ENCODE results near the gene CNTLN. TPM values are rescaled to one million over a fixed set of nuclear protein-coding genes. Genes with fewer than 3 reads are reported as not detected.

The CNTLN gene
- total RNA-seq, 3 donors from 2014 or later = 13.6 to 19.7 (median 14.6) TPM

DNA sequence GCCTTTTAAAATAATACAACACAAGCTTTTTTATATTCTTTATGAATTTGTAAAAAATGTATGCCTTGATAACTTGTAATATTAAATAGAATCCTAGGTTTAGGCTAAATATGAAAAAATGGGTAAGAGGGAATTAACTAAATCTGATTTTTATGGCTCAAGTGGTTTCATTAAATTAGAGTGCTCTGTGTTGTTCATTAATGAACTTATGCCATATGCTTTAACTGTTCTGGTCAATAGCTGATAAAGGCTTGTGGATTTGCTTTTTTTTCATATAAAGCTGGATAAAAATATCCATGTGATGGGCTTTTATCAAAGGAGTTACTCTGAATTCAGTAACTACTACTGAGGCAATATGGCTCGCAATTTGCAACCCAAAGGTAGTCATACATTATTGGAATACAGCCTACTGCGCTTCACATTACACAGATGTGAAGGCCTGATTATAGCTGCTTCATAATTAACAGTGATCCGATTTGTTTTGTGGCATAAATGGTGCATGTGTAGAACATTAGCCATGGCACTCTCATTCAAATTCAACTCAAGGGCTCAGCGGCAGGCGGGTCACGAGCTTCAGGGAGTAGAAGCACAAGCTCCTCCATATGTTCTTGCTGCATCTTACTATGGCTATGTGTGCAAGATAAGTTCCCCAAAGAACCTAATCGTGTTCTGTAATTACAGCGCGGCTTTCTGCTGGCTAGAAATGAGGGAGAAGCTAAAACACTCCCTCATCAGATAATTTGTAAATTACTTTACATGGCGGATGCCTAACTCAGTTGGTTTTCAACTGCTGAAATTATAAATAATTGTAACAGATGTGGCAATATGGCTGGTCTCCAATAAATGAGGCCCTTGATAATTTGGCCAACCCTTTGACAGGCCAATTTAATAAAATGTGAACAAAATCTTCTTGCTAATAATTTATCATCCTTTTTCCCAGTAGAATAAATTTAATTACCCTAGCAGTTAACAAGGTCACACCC is 188.3 kb downstream of the CNTLN start:
- TF ChIP-seq POLR2A (IDR thresholded peaks at IDR 0.05) = no peak
- no peak for TF ChIP-seq POLR2AphosphoS5 (IDR thresholded peaks at IDR 0.05)
- TF ChIP-seq, protein P1, sequence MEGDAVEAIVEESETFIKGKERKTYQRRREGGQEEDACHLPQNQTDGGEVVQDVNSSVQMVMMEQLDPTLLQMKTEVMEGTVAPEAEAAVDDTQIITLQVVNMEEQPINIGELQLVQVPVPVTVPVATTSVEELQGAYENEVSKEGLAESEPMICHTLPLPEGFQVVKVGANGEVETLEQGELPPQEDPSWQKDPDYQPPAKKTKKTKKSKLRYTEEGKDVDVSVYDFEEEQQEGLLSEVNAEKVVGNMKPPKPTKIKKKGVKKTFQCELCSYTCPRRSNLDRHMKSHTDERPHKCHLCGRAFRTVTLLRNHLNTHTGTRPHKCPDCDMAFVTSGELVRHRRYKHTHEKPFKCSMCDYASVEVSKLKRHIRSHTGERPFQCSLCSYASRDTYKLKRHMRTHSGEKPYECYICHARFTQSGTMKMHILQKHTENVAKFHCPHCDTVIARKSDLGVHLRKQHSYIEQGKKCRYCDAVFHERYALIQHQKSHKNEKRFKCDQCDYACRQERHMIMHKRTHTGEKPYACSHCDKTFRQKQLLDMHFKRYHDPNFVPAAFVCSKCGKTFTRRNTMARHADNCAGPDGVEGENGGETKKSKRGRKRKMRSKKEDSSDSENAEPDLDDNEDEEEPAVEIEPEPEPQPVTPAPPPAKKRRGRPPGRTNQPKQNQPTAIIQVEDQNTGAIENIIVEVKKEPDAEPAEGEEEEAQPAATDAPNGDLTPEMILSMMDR (IDR thresholded peaks at IDR 0.05) = no peak
- Histone ChIP-seq H3K4me3 (no peak overlapping the region), H3K27me3 (no peaks in the 10 kb centered on the region), H3K9me3 (no peaks in the 10 kb centered on the region), H3K4me1 (no peaks in the 10 kb centered on the region), H3K36me3 (no peaks in the 10 kb centered on the region), H3K27ac (no peak overlapping the region)
- intact Hi-C loops (cut with DNase I; ENCODE audit: low total_unique reads) = no loop called here
- no peak for DNase-seq (ENCODE audit: low spot score in 2 of 2)

DNA sequence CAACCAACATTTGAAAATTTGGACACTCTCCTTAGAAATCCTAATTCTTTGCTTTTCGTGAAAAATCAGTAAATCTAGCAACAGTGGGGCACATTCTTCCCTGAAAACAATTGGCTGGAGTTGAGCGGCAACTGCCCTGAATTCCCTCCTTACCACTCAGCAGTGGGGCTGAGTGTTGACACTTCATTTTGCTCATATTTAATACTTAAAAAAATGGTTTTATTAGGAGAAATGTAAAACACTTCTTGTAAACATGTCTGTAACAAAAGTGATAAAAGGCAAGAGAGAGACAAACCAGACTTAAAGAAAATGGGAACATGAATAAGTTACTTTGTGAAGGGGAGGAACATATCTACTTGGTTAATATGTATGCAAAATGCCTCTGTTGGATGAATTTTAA is 193.5 kb downstream of the CNTLN start:
- DNase-seq (ENCODE audit: low spot score in 2 of 2) = no peak
- Histone ChIP-seq H3K27ac (no peak overlapping the region), H3K36me3 (no peaks in the 10 kb centered on the region), H3K9me3 (no peaks in the 10 kb centered on the region), H3K4me1 (no peaks in the 10 kb centered on the region), H3K27me3 (no peaks in the 10 kb centered on the region), H3K4me3 (no peak overlapping the region)
- no peak for TF ChIP-seq POLR2AphosphoS5 (IDR thresholded peaks at IDR 0.05)
- TF ChIP-seq, protein P1 (IDR thresholded peaks at IDR 0.05) = no peak
- TF ChIP-seq POLR2A (IDR thresholded peaks at IDR 0.05) = no peak
- intact Hi-C loops (cut with DNase I; ENCODE audit: low total_unique reads) = no loop called here

DNA sequence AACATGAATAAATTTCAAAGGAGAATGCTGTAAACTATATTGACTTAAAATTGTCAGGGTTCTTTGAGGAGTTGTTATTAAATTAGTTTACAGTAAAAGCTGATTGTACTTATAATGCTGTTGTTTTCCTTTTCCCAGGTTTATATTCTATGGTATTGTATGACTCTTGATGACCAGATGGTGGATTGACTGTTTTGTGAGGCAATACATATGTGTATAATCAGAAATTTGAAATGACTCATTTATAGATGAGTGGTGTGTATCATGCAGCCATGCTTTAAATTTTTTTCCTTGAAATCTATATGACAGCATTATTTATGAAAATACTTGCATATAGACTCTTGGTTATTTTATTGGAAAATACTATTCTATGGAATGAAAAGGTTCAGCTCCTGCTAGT is 195.3 kb downstream of the CNTLN start:
- intact Hi-C loops (cut with DNase I; ENCODE audit: low total_unique reads) = no loop called here
- no peaks in the 10 kb centered on the region for H3K36me3 ChIP-seq
- H3K9me3 ChIP-seq = no peaks in the 10 kb centered on the region
- H3K4me1 ChIP-seq = no peaks in the 10 kb centered on the region
- H3K4me3 ChIP-seq = no peak overlapping the region
- no peak for DNase-seq (ENCODE audit: low spot score in 2 of 2)
- H3K27me3 ChIP-seq = no peaks in the 10 kb centered on the region
- TF ChIP-seq, protein P1 (IDR thresholded peaks at IDR 0.05) = no peak
- TF ChIP-seq POLR2AphosphoS5 (IDR thresholded peaks at IDR 0.05) = no peak
- no peak for TF ChIP-seq POLR2A (IDR thresholded peaks at IDR 0.05)
- H3K27ac ChIP-seq = no peak overlapping the region

DNA sequence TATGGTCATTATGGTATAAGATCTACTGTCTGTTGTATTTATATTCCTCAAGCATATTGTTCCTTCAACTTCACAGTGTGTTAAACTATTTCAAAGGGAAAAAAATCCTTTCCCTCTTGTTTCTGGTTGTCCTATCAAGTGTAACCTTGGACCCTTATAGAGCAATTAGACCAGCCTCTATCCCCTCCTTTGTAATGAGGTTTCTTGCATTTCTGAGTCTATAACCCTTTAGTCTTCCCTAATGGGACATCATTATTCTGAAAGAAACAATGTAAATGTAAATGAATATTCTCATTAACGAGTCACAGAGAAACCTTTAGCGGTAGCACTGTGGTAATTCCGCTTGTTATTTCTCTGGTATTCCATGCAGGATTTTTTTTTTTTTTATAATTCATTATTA is 197.3 kb downstream of the CNTLN start:
- Histone ChIP-seq H3K9me3 (no peaks in the 10 kb centered on the region), H3K27ac (no peak overlapping the region), H3K27me3 (no peaks in the 10 kb centered on the region), H3K36me3 (no peaks in the 10 kb centered on the region), H3K4me3 (no peak overlapping the region), H3K4me1 (no peaks in the 10 kb centered on the region)
- TF ChIP-seq POLR2AphosphoS5 (IDR thresholded peaks at IDR 0.05) = no peak
- no peak for TF ChIP-seq POLR2A (IDR thresholded peaks at IDR 0.05)
- TF ChIP-seq, protein P1 (IDR thresholded peaks at IDR 0.05) = no peak
- no peak for DNase-seq (ENCODE audit: low spot score in 2 of 2)
- intact Hi-C loops (cut with DNase I; ENCODE audit: low total_unique reads) = no loop called here

DNA sequence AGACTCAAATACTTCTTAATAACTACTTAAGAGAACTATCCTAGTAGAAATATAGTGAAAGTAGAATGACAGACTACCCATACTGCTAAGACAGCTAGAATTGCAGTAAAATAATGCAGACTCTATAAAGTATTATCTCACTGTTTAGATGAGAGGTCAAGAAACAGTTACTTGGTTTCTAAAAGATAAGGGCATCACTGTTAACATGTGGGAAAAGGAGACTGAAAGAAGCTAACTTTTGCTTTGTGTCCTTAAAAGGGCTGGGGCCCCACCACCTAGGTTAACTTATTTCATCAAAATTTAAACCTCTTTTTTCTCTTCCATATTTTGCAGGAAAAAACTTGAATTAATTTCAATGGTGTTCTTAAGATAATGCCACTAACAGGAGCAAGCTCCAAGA is 204.3 kb downstream of the CNTLN start:
- H3K36me3 ChIP-seq = no peaks in the 10 kb centered on the region
- DNase-seq (ENCODE audit: low spot score in 2 of 2) = no peak

More for the DNA sequence above, 204.3 kb downstream of the CNTLN start:
- Histone ChIP-seq H3K27me3 (no peaks in the 10 kb centered on the region), H3K9me3 (no peaks in the 10 kb centered on the region), H3K4me3 (no peak overlapping the region), H3K4me1 (no peaks in the 10 kb centered on the region), H3K27ac (no peak overlapping the region)
- TF ChIP-seq POLR2AphosphoS5 (IDR thresholded peaks at IDR 0.05) = no peak
- TF ChIP-seq, protein P1 (IDR thresholded peaks at IDR 0.05) = no peak
- no peak for TF ChIP-seq POLR2A (IDR thresholded peaks at IDR 0.05)
- intact Hi-C loops (cut with DNase I; ENCODE audit: low total_unique reads) = no loop called here
